MM.1S (cell line): Measurements from ENCODE around the gene KRTAP9-6.

Experiments used
- DNase-seq: peaks from one replicate; pipeline ENCODE4 v3.0.0-alpha.2; 2015
- H2AFZ ChIP-seq: fragments of 300-600 bp; sonication (generic); 2 replicates; pipeline ENCODE4 v1.6.0; 2016; ENCODE audit warnings: antibody characterized with exemption, low read length
- H3F3A ChIP-seq: fragments of 300-600 bp; sonication (generic); 2 replicates; pipeline ENCODE4 v1.6.1; 2016; ENCODE audit warnings: mild to moderate bottlenecking, antibody characterized with exemption, low read length, moderate library complexity, mixed read lengths; ENCODE audit not compliant: insufficient read depth
- H3K27ac ChIP-seq: fragments of 300-600 bp; sonication (generic); 2 replicates; pipeline ENCODE4 v1.5.1; 2016; ENCODE audit warnings: mild to moderate bottlenecking, low read length
- H3K27me3 ChIP-seq: fragments of 300-600 bp; sonication (generic); replicated peaks from 2 replicates; pipeline ENCODE4 v1.6.0; 2016; ENCODE audit warnings: low read length; ENCODE audit not compliant: insufficient read depth
- H3K36me3 ChIP-seq: fragments of 300-600 bp; sonication (generic); replicated peaks from 2 replicates; pipeline ENCODE4 v1.6.1; 2016; ENCODE audit warnings: mild to moderate bottlenecking, low read length, mixed read lengths; ENCODE audit not compliant: insufficient read depth
- H3K4me1 ChIP-seq: fragments of 300-600 bp; sonication (generic); 2 replicates; pipeline ENCODE4 v1.6.1; 2016; ENCODE audit warnings: low read length, mixed read lengths
- H3K4me2 ChIP-seq: fragments of 300-600 bp; sonication (generic); 2 replicates; pipeline ENCODE4 v1.6.0; 2016; ENCODE audit warnings: low read depth, low read length
- H3K4me3 ChIP-seq: fragments of 300-600 bp; sonication (generic); 2 replicates; pipeline ENCODE4 v1.5.1; 2016; ENCODE audit warnings: low read length, mixed read lengths
- H3K79me2 ChIP-seq: fragments of 300-600 bp; sonication (generic); 2 replicates; pipeline ENCODE4 v1.6.1; 2016; ENCODE audit warnings: mixed run types, low read length, mixed read lengths
- H3K9ac ChIP-seq: fragments of 300-600 bp; sonication (generic); 2 replicates; pipeline ENCODE4 v1.6.1; 2016; ENCODE audit warnings: low read length, mixed read lengths
- H3K9me2 ChIP-seq: fragments of 300-600 bp; sonication (generic); replicated peaks from 2 replicates; pipeline ENCODE4 v1.6.1; 2016; ENCODE audit warnings: mild to moderate bottlenecking, low read length, mixed read lengths; ENCODE audit not compliant: insufficient read depth
- H3K9me3 ChIP-seq: fragments of 300-600 bp; sonication (generic); replicated peaks from 2 replicates; pipeline ENCODE4 v1.6.1; 2016; ENCODE audit warnings: mild to moderate bottlenecking, low read length, mixed read lengths; ENCODE audit not compliant: insufficient read depth
- H4K20me1 ChIP-seq: fragments of 300-600 bp; sonication (generic); 2 replicates; pipeline ENCODE4 v1.6.1; 2016; ENCODE audit warnings: mild to moderate bottlenecking, low read length, moderate library complexity, mixed read lengths; ENCODE audit not compliant: insufficient read depth
- CTCF ChIP-seq: fragments of 300-600 bp; sonication (generic); IDR thresholded peaks from 2 replicates; pipeline ENCODE4 v1.5.1; 2016; ENCODE audit warnings: antibody characterized with exemption, low read length, mixed read lengths
- EZH2 ChIP-seq: fragments of 300-600 bp; sonication (generic); optimal IDR thresholded peaks from 2 replicates; pipeline ENCODE3; 2017; ENCODE audit warnings: low read depth, mild to moderate bottlenecking, antibody characterized with exemption, low read length, mixed read lengths
- EZH2phosphoT487 ChIP-seq: fragments of 300-600 bp; sonication (generic); IDR thresholded peaks from 2 replicates; pipeline ENCODE4 v1.6.1; 2018; ENCODE audit warnings: antibody characterized with exemption, low read length

KRTAP9-6 gene

GRCh38 chr17:41265078-41265477, at the start of gene KRTAP9-6:
KRTAP9-6 (plus strand) TSS chr17:41265378; CDS start chr17:41265378, 0 bp downstream.
- H3K27ac ChIP-seq, result no peak within 1 kb of the TSS
- H3K4me3 ChIP-seq, result no peak within 1 kb of the TSS
- no peaks in the 10 kb centered on the region for H3K4me1 ChIP-seq
- H3K9me2 ChIP-seq, result no peaks in the 10 kb centered on the region
- no peak for DNase-seq
- no peaks in the 10 kb centered on the region for H3K27me3 ChIP-seq
- H4K20me1 ChIP-seq, result no peaks in the 10 kb centered on the region
- H3K4me2 ChIP-seq, result no peak within 1 kb of the TSS
- H3K79me2 ChIP-seq, result no peaks in the 10 kb centered on the region
- H3F3A ChIP-seq, result no peaks in the 10 kb centered on the region
- TF ChIP-seq EZH2 (no peak), CTCF (no peak), EZH2phosphoT487 (no peak)
- no peaks in the 10 kb centered on the region for H3K36me3 ChIP-seq
- H3K9ac ChIP-seq, result no peak within 1 kb of the TSS
- H2AFZ ChIP-seq, result no peak within 1 kb of the TSS
- no peaks in the 10 kb centered on the region for H3K9me3 ChIP-seq

- Histone ChIP-seq H3K27ac (no peak overlapping the region), H3K9ac (no peak overlapping the region), H3K9me2 (no peaks in the 10 kb centered on the region), H3K36me3 (no peaks in the 10 kb centered on the region), H2AFZ (no peak overlapping the region), H3K4me3 (no peak overlapping the region), H3K4me2 (no peak overlapping the region), H3K9me3 (no peaks in the 10 kb centered on the region), H3K79me2 (no peaks in the 10 kb centered on the region), H3F3A (peaks cover 11% of the 10 kb centered on the region; the same call in 1 of the 2 replicates), H3K27me3 (no peaks in the 10 kb centered on the region), H3K4me1 (peaks cover 20% of the 10 kb centered on the region), H4K20me1 (no peaks in the 10 kb centered on the region)
- no peak for TF ChIP-seq CTCF
- no peak for TF ChIP-seq EZH2
- TF ChIP-seq EZH2phosphoT487, result no peak
- DNase-seq, result no peak
Observed at GRCh38 chr17:41215681-41216080, 49.5 kb upstream of the KRTAP9-6 start.

GRCh38 chr17:41223821-41224220, 41.4 kb upstream of the KRTAP9-6 start:
- DNase-seq, result no peak
- no peak overlapping the region for H2AFZ ChIP-seq
- H3K4me2 ChIP-seq, result no peak overlapping the region
- H3F3A ChIP-seq, result no peaks in the 10 kb centered on the region
- no peaks in the 10 kb centered on the region for H3K79me2 ChIP-seq
- no peak overlapping the region for H3K4me3 ChIP-seq
- no peak overlapping the region for H3K27ac ChIP-seq
- TF ChIP-seq EZH2phosphoT487, result no peak
- no peak for TF ChIP-seq CTCF
- no peak for TF ChIP-seq EZH2
- H3K27me3 ChIP-seq, result no peaks in the 10 kb centered on the region
- H3K36me3 ChIP-seq, result no peaks in the 10 kb centered on the region
- H4K20me1 ChIP-seq, result no peaks in the 10 kb centered on the region
- no peak overlapping the region for H3K9ac ChIP-seq
- H3K4me1 ChIP-seq, result no peaks in the 10 kb centered on the region
- H3K9me2 ChIP-seq, result no peaks in the 10 kb centered on the region
- H3K9me3 ChIP-seq, result no peaks in the 10 kb centered on the region
